Measurements from ENCODE around the gene RPH3AL.
"Not testable (repeated sequence)": the region's sequence is repeated elsewhere in the genome, so short reads cannot be mapped to it uniquely, and the experiment has no call there.

RPH3AL gene

GRCh38 chr17:378068-378467, 25.5 kb upstream of the RPH3AL start:
- DNase-seq = no peak

DNA sequence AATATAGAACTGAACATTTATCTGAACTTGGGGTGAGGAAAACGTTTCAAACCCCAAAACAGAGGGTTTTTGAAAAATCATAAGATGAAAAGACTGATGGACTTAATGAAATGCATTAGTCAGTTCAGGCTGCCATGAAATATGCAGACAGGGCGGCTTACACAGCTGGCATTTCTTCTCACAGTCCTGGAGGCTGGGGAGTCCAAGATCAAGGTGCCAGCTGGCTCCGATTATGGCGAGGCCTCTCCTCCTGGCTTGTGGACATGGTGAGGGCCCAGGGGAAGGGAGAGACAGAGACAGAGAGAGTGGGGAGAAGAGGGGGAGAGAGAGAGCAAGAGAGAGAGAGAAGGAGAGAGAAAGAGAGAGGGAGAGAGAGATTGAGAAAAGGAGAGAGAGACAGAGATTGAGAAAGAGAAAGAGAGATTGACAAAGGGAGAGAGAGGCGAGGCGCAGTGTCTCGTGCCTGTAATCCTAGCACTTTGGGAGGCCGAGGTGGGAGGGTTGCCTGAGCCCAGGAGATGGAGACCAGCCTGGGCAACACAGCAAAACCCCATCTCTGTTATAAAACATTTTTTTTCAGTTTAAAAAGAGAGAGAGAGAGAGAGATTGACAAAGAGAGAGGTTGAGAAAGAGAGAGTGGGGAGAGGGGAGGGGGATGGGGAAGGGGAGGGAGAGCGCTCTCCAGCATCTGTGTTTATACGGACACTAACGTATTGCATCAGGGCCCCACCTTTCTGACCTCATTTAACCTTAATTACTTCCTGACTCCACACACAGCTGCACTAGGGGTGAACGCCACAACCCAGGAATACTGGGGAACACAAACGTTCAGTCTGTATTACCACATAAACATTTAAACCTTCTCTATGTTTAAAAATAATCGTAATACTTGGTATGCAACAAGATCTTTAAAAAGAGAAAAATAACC, 24.6 kb upstream of the RPH3AL start:
- DNase-seq = no peak

DNA sequence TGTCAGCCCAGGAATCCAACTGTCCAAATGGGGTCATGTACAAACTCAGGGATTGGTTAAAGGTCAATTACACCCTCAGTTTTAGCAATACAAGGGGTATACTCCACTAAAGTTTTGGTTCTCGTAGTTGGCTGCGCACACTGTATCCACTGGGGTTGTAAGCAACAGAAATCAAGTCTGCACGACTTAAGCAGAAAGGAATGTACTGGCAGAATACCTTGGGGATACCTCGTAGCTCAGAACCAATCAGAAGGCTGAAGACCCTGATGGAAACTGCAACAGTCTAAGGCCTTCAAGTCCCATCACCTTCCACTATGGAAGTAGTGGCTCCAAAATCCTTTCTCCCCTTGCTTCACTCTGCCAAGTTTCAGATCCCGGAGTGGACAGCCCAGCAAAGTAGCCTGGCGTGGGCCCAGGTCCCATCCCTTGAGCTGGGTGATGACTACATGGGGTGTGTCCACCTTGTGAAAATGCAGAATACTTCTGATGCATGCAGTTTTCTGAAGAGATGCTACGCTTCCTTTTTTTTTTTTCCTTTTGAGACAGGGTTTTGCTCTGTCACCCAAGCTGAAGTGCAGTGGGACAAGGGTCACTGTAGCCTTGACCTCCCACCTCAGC, 21.1 kb upstream of the RPH3AL start:
- no peak for DNase-seq

- no peak for DNase-seq
Measured at GRCh38 chr17:372157-373152, 19.8 kb upstream of the RPH3AL start.

DNA sequence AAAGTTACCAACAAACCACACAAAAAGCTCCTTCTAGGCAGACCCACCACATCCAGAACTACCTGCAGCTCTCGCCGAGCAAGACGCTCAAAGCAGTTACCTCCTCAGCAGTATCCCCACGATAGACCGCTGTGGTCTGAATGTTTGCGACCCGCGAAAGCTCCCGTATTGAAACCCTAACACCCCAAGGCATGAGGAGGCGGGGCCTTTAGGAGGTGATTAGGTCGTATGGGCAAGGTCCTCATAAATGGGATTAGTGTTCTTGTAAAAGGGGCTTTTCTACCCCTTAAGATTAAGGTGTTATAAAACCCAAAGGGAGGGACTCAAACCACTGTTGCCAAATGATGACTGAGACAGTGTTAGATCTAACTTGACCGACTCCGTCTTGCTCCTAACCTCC, 19.0 kb upstream of the RPH3AL start:
- no peak for DNase-seq

GRCh38 chr17:367656-368055, 15.0 kb upstream of the RPH3AL start:
- DNase-seq = not testable (repeated sequence)

DNA sequence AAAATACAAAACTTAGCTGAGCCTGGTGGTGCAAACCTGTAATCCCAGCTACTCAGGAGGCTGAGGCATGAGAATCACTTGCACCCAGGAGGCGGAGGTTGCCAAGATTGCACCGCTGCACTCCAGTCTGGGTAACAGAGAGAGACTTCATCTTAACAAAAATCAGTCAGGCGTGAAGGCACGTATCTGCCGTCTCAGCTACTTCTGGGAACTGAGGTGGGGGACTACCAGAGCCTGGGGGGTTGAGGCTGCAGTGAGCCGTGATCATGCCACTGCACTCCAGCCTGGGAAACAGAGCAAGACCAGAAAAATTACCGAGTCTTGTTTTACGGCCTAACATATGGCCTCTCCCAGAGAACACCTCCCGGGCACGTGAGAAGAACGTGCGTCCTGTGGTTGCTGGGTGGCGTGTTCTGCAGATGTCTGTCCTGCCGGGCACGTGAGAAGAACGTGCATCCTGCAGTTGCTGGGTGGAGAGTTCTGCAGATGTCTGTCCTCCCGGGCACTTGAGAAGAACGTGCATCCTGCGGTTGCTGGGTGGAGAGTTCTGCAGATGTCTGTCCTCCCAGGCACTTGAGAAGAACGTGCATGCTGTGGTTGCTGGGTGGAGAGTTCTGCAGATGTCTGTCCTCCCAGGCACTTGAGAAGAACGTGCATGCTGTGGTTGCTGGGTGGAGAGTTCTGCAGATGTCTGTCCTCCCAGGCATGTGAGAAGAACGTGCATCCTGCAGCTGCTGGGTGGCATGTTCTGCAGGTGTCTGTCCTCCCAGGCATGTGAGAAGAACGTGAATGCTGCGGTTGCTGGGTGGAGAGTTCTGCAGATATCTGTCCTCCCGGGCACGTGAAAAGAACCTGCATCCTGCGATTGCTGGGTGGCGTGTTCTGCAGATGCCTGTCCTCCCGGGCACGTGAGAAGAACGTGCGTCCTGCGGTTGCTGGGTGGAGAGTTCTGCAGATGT, 14.3 kb upstream of the RPH3AL start:
- not testable (repeated sequence) for DNase-seq

GRCh38 chr17:364766-365165, 12.2 kb upstream of the RPH3AL start:
- DNase-seq = no peak

DNA sequence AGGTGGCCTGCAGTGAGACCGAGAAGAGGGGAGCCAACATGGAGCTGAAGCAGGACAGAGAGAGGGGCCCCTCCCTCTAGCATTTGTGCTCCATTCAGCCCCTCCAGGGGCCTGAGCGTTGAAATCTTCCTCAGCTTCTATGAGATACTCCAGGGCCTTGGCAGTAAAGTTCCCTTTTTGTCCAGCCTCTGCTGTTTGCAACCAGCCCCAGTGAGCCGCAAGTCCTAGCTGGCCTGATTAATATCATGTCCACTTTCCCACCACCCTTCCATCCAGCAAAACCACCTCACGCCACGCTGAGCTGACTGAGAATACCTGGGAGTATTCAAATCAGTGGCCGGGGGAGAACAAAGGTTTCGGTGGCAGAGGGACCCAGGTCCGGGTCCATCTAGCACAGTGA, 11.7 kb upstream of the RPH3AL start:
- no peak for DNase-seq

DNA sequence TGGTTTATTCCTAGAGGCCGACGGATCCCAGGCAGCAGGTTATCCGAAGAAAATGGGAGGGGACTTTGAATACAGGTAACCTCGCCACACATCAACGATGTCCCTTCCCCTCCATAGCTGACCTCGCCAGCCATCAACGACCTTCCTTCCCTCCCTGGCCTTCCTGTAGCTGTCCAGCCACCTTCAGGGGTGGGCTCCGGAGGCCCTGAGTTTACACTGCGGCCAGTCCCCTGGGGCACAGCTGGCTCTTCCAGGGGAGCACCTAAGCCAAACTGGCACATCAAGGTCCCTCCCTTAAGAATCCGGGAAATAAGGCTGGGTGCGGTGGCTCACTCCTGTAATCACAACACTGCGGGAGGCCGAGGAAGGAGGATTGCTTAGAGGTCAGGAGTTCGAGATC, 10.1 kb upstream of the RPH3AL start:
- no peak for DNase-seq

GRCh38 chr17:360092-360750, 7.6 kb upstream of the RPH3AL start:
- DNase-seq = no peak

DNA sequence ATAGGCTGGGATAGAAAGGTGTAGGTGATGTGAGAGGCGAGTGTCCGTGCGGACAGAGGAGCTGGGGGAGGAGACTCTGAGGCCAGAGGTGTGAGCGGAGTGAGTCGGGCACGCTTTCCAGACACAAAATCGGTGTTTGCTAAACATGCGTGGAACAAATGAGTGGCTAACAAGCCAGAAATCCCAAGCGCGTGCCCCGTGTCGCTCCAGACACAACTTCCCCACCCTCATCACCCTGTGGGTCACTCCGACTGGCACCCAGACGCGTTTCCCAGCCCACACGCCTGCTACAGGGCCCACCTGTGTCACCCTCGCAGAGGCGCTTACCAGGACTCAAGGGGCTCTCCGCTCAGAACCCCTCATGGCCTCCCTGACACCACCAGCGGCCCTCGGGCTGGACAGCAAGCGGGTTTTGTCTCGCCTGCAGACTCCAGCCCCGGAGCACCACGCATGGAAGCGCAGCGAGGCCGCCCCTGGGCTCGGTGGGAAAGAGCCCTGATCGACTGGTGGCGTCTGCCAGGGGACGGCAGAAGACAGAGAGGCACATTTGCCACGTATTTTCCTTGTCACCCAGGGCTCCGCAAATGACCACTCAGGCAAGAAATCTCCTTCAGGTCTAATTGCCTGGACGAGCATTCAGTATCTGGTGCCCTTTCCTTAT, 6.0 kb upstream of the RPH3AL start:
- no peak for DNase-seq

- DNase-seq = no peak
Measured at GRCh38 chr17:357644-358043, 5.0 kb upstream of the RPH3AL start.

DNA sequence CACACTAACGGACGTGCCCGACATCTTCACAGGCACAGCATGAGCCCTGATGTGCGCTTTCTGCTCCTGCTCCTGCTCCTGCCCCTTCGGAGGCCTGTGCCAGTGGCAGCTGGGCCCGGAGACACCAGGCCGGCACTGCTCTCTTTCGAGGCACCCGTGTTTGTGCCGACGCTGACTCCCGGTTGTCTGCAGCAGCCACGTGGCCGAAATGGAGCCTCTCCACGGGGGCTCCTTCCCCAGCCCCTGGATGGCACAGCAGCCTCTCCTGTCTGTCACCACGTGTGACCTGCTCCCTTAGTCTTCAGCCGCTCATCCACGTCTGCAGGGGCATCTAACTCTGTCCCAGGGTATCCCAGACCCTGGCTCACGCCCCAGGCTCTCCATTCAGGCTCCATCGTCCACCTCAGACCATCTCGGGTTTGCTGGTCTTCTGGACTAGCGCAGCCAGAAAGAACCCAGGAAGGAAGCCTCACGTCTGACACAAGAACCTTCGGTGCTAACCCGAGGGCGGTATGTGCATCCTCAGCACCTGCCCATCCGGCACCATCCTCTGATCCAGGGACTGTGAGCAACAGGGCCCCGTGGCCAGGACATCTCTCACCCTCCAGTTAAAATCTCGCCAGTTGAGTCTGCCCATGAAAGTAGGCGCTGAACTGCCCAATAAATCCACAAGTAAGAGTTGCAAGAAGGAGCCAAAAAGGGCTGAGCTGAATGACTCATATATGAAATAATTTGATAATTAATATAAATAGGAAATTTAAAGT, 4.2 kb upstream of the RPH3AL start:
- DNase-seq = no peak

- no peak for DNase-seq
Measured at GRCh38 chr17:354651-355556, 2.3 kb upstream of the RPH3AL start.

DNA sequence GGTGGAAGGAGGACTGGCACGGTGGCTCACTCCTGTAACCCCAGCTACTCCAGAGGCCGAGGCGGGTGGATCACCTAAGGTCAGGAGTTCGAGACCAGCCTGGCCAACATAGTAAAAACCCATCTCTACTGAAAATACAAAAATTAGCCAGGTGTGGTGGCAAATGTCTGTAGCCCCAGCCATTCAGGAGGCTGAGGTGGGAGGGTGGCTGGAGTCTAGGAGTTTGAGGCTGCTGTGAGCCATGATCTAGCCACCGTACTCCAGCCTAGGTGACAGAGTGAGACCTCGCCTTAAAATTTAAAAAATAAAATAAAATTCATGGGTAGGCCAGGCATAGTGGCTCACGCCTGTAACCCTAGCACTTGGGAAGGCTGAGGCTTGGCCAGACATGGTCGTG, 1.2 kb upstream of the RPH3AL start:
- DNase-seq = no peak

DNA sequence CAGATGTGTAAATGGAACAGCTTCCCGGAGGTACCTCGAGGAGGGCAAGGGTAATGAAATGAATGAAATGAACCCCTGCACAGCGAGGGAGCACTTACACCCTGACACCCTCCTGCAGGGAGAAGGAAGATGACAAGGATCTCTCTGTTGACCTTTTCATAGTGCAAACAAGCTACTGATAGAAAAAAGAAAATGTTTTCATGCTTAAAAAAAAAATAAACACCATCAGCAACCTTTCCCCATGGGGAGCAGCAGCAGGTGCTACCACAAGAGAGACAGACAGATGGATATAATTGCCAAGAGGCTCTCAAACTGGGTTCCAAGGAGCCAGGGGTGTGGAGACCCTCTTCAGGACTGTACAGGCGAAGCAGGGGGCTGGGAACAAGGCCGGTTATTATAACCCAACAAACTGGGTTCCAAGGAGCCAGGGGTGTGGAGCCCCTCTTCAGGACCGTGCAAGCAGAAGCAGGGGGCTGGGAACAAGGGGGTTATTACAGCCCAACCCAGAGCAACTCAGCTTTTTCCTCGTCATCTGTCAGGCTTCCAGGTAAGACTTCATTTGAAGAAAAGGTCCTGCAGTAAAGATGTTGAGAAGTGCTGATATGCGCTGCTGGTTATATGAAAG, 718 bp upstream of the RPH3AL start:
- no peak for DNase-seq

- DNase-seq = no peak
Measured at GRCh38 chr17:351875-352420, 659 bp downstream of the RPH3AL start.
